Endothelial cell of umbilical vein (primary cell): ENCODE data around the gene NRG3. TPM values are rescaled to one million over a fixed set of nuclear protein-coding genes. Genes with fewer than 3 reads are reported as not detected.

ENCODE experiments used
- BruUV-seq: library from RNA; stranded (reverse); fragments of 400-500 nt; replicated peaks from 2 replicates; lab custom pipeline; 2021; lab: Mats Ljungman, UMichigan
- CTCF ChIA-PET: fragments of 300-600, 350-600 bp; sonication (Branson Sonifier 250); formaldehyde crosslinking; loops from one replicate; lab custom pipeline; 2021; ENCODE audit warnings: antibody characterized with exemption, inconsistent platforms; lab: Charles Lee
- POLR2A ChIA-PET: fragments of 300-600, 350-600 bp; sonication (Branson Sonifier 250); formaldehyde crosslinking; loops from one replicate; lab custom pipeline; 2021; ENCODE audit warnings: antibody characterized with exemption, inconsistent platforms; lab: Charles Lee
- DNase-seq: peaks from one replicate; pipeline ENCODE4 v3.0.0-alpha.2; 2011; ENCODE audit warnings: low read depth, low spot score
- FAIRE-seq: peaks from 2 replicates; lab custom pipeline; 2011; peaks lifted over from hg19 to GRCh38; lab: Jason Lieb, UNC
- H2AFZ ChIP-seq: 2 replicates; pipeline ENCODE4 v1.6.0; 2012; ENCODE audit warnings: low read depth, low read length, control low read depth, inconsistent platforms
- H3K27ac ChIP-seq: 2 replicates; pipeline ENCODE4 v1.5.1; 2011; ENCODE audit warnings: low read depth, mild to moderate bottlenecking, control low read depth, low read length, moderate library complexity; ENCODE audit not compliant: insufficient read depth
- H3K27me3 ChIP-seq, 2 experiments: 2 replicates each; pipeline versions ENCODE4 v1.6.0 to v1.6.1; 2011; ENCODE audit warnings: low read length in 2 of 2, mixed read lengths in 1 of 2; ENCODE audit not compliant: control insufficient read depth in 2 of 2, insufficient read depth in 2 of 2
- H3K36me3 ChIP-seq, 2 experiments: 2 replicates in 1 of 2; 3 replicates in 1 of 2; pipeline ENCODE4 v1.5.1; 2011; ENCODE audit warnings: low read length in 2 of 2, mild to moderate bottlenecking in 1 of 2, moderate library complexity in 1 of 2; ENCODE audit not compliant: control insufficient read depth in 2 of 2, insufficient read depth in 2 of 2; ENCODE audit errors: extremely low read depth in 1 of 2
- H3K4me1 ChIP-seq: 3 replicates; pipeline ENCODE4 v1.5.1; 2011; ENCODE audit warnings: mild to moderate bottlenecking, low read length; ENCODE audit not compliant: control insufficient read depth, insufficient read depth; ENCODE audit errors: extremely low read depth
- H3K4me2 ChIP-seq: 2 replicates; pipeline ENCODE4 v1.6.1; 2011; ENCODE audit warnings: low read length, control low read depth, mixed read lengths; ENCODE audit not compliant: insufficient read depth
- H3K4me3 ChIP-seq, 3 experiments: fragments of 200-600 bp in 1 of 3; sonication (generic), shearing (Covaris generic) in 1 of 3; replicated peaks in 1 of 3; 2 replicates each; pipeline ENCODE4 v1.5.1; 2011 to 2016; ENCODE audit warnings: control low read depth in 3 of 3, low read length in 3 of 3, mild to moderate bottlenecking in 2 of 3, inconsistent platforms in 1 of 3, low read depth in 1 of 3, moderate library complexity in 1 of 3; ENCODE audit not compliant: insufficient read depth in 1 of 3
- H3K79me2 ChIP-seq: 2 replicates; pipeline ENCODE4 v1.6.0; 2012; ENCODE audit warnings: low read length, inconsistent platforms; ENCODE audit not compliant: control insufficient read depth, insufficient read depth
- H3K9ac ChIP-seq: replicated peaks from 2 replicates; pipeline ENCODE3; 2011; ENCODE audit warnings: low read length, control low read depth; ENCODE audit not compliant: insufficient read depth; ENCODE audit errors: extremely low read depth
- H3K9me1 ChIP-seq: replicated peaks from 3 replicates; pipeline ENCODE4 v1.6.0; 2011; ENCODE audit warnings: mild to moderate bottlenecking, low read length; ENCODE audit not compliant: control insufficient read depth, insufficient read depth; ENCODE audit errors: extremely low read depth
- H3K9me3 ChIP-seq: replicated peaks from 2 replicates; pipeline ENCODE4 v1.5.1; 2012; ENCODE audit warnings: low read length, inconsistent platforms; ENCODE audit not compliant: control insufficient read depth, insufficient read depth
- H4K20me1 ChIP-seq: replicated peaks from 2 replicates; pipeline ENCODE3; 2011; ENCODE audit warnings: mild to moderate bottlenecking, low read length; ENCODE audit not compliant: control insufficient read depth, insufficient read depth; ENCODE audit errors: extremely low read depth
- CTCF ChIP-seq, 2 donors: IDR thresholded peaks; 1 replicate in 1 of 2; 2 replicates in 1 of 2; pipeline ENCODE4 v1.5.1; 2011; ENCODE audit warnings: low read length in 2 of 2, mild to moderate bottlenecking in 2 of 2, moderate library complexity in 2 of 2, control low read depth in 1 of 2, inconsistent platforms in 1 of 2, low read depth in 1 of 2; ENCODE audit not compliant: insufficient read depth in 1 of 2; ENCODE audit errors: extremely low read depth in 1 of 2
- EZH2 ChIP-seq: IDR thresholded peaks from 2 replicates; pipeline ENCODE4 v1.6.1; 2012; ENCODE audit warnings: borderline replicate concordance, low read depth, mild to moderate bottlenecking, moderate library complexity, low read length, inconsistent platforms; ENCODE audit not compliant: severe bottlenecking
- FOS ChIP-seq: IDR thresholded peaks from 2 replicates; pipeline ENCODE4 v1.6.1; 2011; ENCODE audit warnings: mild to moderate bottlenecking, low read length, moderate library complexity, borderline replicate concordance; ENCODE audit not compliant: insufficient read depth
- GATA2 ChIP-seq: IDR thresholded peaks from 2 replicates; pipeline ENCODE4 v1.7.0; 2011; ENCODE audit warnings: low read depth, mild to moderate bottlenecking, moderate library complexity, mixed read lengths, low read length; ENCODE audit not compliant: insufficient read length, insufficient read depth
- JUN ChIP-seq: IDR thresholded peaks from 2 replicates; pipeline ENCODE4 v1.6.1; 2011; ENCODE audit warnings: borderline replicate concordance, low read depth; ENCODE audit not compliant: insufficient read length, insufficient read depth
- POLR2A ChIP-seq: IDR thresholded peaks from 2 replicates; pipeline ENCODE4 v1.6.1; 2012; ENCODE audit warnings: low read depth, mild to moderate bottlenecking, control low read depth, low read length
- POLR2AphosphoS5 ChIP-seq: IDR thresholded peaks from 2 replicates; pipeline ENCODE4 v1.6.1; 2012; ENCODE audit warnings: low read depth, mild to moderate bottlenecking, control low read depth, low read length, moderate library complexity; ENCODE audit not compliant: insufficient read depth
- dilution Hi-C: fragments of 300-500 bp; cut with MboI; formaldehyde crosslinking; loops from one replicate; pipeline ENCODE4 v1.15.0; 2019; ENCODE audit warnings: low sequenced_read_pairs; ENCODE audit not compliant: extremely low pct_ligation_motif_present
- intact Hi-C: fragments of 100-400 bp; cut with micrococcal nuclease; formaldehyde crosslinking; loops from one replicate; pipeline ENCODE4 v1.10.0; 2022
- polyA plus RNA-seq, 4 experiments: library from polyadenylated mRNA; depleted of rRNA in 3 of 4; stranded (reverse) in 3 of 4; unstranded in 1 of 4; fragments of >200 nt; gene quantifications; 2 replicates each; pipeline versions ENCODE4 v1.2.1 to v1.2.3, GENCODE V29; 2011 to 2012; ENCODE audit warnings: missing spikeins in 1 of 4
- total RNA-seq: library from RNA; stranded (reverse); gene quantifications from 2 replicates; pipeline ENCODE4 v1.2.3, GENCODE V29; 2021

NRG3 gene
- total and polyA plus RNA-seq, 2 donors (not counting 3 experiments of a cell fraction or from before 2014, with no cell fraction given), result 1.9 to 3.9 TPM

- no peak for TF ChIP-seq EZH2
- no peak for TF ChIP-seq POLR2A
- TF ChIP-seq POLR2AphosphoS5, result no peak
- TF ChIP-seq GATA2, result no peak
- no peak for TF ChIP-seq CTCF (IDR thresholded peaks at IDR 0.05; ENCODE audit: extremely low read depth in 1 of 2, insufficient read depth in 1 of 2, low read depth in 1 of 2, low read length in 2 of 2)
- no TSS peak for BruUV-seq
- DNase-seq (no peak), FAIRE-seq (no peak)
- H3K4me3 ChIP-seq, result no peak overlapping the region
- no peaks in the 10 kb centered on the region for H3K36me3 ChIP-seq
- H2AFZ ChIP-seq, result no peak overlapping the region
- intact Hi-C loops, result no loop called here
- H3K27ac ChIP-seq, result no peak overlapping the region
- no peaks in the 10 kb centered on the region for H3K4me1 ChIP-seq
- ChIA-PET CTCF (no interaction called here), POLR2A (no interaction called here)
- H3K9me1 ChIP-seq, result no peaks in the 10 kb centered on the region
- H3K79me2 ChIP-seq, result no peaks in the 10 kb centered on the region
- no peaks in the 10 kb centered on the region for H4K20me1 ChIP-seq
- H3K9ac ChIP-seq, result no peak overlapping the region
- H3K4me2 ChIP-seq, result no peak overlapping the region
- H3K9me3 ChIP-seq, result no peaks in the 10 kb centered on the region
- H3K27me3 ChIP-seq, result no peaks in the 10 kb centered on the region
- dilution Hi-C loops, result no loop called here
Measured at GRCh38 chr10:82943142-82943541, 1068.1 kb downstream of the NRG3 start.

- no peak for FAIRE-seq
- CTCF ChIA-PET, result no interaction called here
- dilution Hi-C loops, result no loop called here
Measured at GRCh38 chr10:82949816-82950575, 1075.0 kb downstream of the NRG3 start.

More at GRCh38 chr10:82949816-82950575, 1075.0 kb downstream of the NRG3 start:
- Histone ChIP-seq H3K27me3 (no peaks in the 10 kb centered on the region), H3K4me2 (no peak overlapping the region), H3K9ac (no peak overlapping the region), H4K20me1 (no peaks in the 10 kb centered on the region), H3K79me2 (no peaks in the 10 kb centered on the region), H3K4me3 (no peak overlapping the region), H3K27ac (no peak overlapping the region), H3K9me1 (no peaks in the 10 kb centered on the region), H3K36me3 (no peaks in the 10 kb centered on the region), H2AFZ (no peak overlapping the region), H3K4me1 (no peaks in the 10 kb centered on the region), H3K9me3 (no peaks in the 10 kb centered on the region)
- intact Hi-C loops, result no loop called here
- no TSS peak for BruUV-seq
- TF ChIP-seq EZH2, result no peak
- TF ChIP-seq CTCF (IDR thresholded peaks at IDR 0.05; ENCODE audit: extremely low read depth in 1 of 2, insufficient read depth in 1 of 2, low read depth in 1 of 2, low read length in 2 of 2), result no peak
- TF ChIP-seq FOS, result no peak
- no peak for TF ChIP-seq POLR2A
- no peak for TF ChIP-seq POLR2AphosphoS5
- no peak for TF ChIP-seq JUN
- no peak for TF ChIP-seq GATA2
- DNase-seq, result no peak
- POLR2A ChIA-PET, result no interaction called here
